GM10248 (cell line): ENCODE data around the gene SCAI.
"Not testable (repeated sequence)": the region's sequence is repeated elsewhere in the genome, so short reads cannot be mapped to it uniquely, and the experiment has no call there.

Experiments used
- CTCF ChIA-PET: fragments of 300-600 bp; sonication (Branson Sonifier 250); formaldehyde crosslinking; extraction: SDS; loops from one replicate; lab custom pipeline; 2021; ENCODE audit warnings: antibody characterized with exemption; lab: Yijun Ruan, JAX
- POLR2A ChIA-PET: fragments of 350-650 bp; sonication (Branson Sonifier 250); formaldehyde crosslinking; extraction: SDS; loops from one replicate; lab custom pipeline; 2020; ENCODE audit warnings: antibody characterized with exemption; lab: Yijun Ruan, JAX
- DNase-seq: peaks from one replicate; pipeline ENCODE4 v3.0.0; 2012; ENCODE audit errors: extremely low spot score
- TF ChIP-seq, protein P1 (sequence below): IDR thresholded peaks from 2 replicates; pipeline ENCODE4 v1.5.1; 2012; ENCODE audit warnings: mild to moderate bottlenecking, low read depth; ENCODE audit errors: extremely low read depth, missing control alignments, control extremely low read depth

Gene SCAI

GRCh38 chr9:125180876-125181275 is 37.5 kb upstream of the SCAI start:
- TF ChIP-seq, protein P1, sequence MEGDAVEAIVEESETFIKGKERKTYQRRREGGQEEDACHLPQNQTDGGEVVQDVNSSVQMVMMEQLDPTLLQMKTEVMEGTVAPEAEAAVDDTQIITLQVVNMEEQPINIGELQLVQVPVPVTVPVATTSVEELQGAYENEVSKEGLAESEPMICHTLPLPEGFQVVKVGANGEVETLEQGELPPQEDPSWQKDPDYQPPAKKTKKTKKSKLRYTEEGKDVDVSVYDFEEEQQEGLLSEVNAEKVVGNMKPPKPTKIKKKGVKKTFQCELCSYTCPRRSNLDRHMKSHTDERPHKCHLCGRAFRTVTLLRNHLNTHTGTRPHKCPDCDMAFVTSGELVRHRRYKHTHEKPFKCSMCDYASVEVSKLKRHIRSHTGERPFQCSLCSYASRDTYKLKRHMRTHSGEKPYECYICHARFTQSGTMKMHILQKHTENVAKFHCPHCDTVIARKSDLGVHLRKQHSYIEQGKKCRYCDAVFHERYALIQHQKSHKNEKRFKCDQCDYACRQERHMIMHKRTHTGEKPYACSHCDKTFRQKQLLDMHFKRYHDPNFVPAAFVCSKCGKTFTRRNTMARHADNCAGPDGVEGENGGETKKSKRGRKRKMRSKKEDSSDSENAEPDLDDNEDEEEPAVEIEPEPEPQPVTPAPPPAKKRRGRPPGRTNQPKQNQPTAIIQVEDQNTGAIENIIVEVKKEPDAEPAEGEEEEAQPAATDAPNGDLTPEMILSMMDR, result no peak
- DNase-seq, result no peak
- CTCF ChIA-PET, result no interaction called here
- POLR2A ChIA-PET, result no interaction called here

GRCh38 chr9:125179776-125180175 is 36.4 kb upstream of the SCAI start:
- DNase-seq, POLR2A ChIA-PET: not testable (repeated sequence)
- CTCF ChIA-PET, result interaction anchor here (0.8 kb wide), 1 partner anchor 11 kb away, joined by 3 read pairs; no protein-coding TSS in a partner anchor

DNA sequence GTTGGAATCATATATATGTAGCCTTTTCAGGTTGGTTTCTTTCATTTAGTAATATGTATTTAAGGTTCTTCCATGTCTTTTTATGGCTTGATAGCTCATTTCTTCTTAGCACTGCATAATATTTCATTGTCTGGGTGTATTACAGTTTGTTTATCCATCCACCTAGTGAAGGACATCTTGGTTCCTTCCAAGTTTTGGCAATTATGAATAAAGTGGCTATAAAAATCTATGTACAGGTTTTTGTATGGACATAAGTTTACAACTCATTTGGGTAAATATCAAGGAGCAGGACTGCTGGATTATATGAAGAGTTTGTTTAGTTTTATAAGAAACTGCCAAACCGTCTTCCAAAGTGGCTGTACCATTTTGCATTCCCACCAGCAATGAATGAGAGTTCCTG is 34.6 kb upstream of the SCAI start:
- TF ChIP-seq, protein P1, result no peak
- CTCF ChIA-PET, result no interaction called here
- no peak for DNase-seq
- POLR2A ChIA-PET, result no interaction called here

DNA sequence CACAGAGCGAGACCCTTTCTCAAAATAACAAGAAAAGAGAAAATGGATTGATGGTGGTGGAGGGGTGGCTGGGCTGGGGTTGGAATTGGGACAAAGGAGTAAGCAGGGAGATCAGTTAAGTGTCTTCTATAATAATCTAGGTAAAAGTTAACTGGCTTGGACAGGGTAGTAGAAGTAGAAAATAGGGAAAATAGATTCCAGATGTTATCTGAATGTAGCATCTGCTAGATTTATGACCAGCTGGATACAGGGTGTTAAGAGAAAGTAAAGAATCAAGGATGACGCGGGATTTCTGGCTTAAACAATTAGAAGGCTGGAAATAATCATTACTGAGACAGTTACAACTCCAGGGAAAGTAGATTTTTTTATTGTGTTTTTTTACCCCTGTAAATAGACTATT is 33.3 kb upstream of the SCAI start:
- ChIA-PET POLR2A (no interaction called here), CTCF (interaction anchor here (1.1 kb wide), 1 partner anchor 25 kb away, joined by 3 read pairs; no protein-coding TSS in a partner anchor)
- no peak for DNase-seq

GRCh38 chr9:125172031-125172755 is 28.9 kb upstream of the SCAI start:
- DNase-seq, result no peak
- ChIA-PET POLR2A (no interaction called here), CTCF (no interaction called here)
- TF ChIP-seq, protein P1, result no peak

More for the DNA sequence above, 33.3 kb upstream of the SCAI start:
- TF ChIP-seq, protein P1, result no peak

DNA sequence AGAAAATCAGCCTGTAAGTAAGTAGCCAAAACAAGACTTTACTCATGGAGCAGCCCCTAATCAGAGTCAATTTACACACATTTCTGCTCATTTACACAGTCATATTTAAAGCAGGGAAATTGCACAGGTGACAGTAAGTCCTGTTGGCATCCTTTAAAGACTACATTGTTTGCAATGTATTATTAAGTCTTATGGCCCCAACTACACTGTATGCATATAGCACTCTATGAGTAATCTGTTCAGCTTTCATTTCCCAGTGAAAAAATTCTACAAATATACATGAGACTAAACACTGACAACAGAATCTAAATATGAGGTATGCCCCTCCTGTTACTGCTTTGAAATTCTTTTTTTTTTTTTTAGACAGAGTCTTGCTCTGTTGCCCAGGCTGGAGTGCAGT is 26.6 kb upstream of the SCAI start:
- POLR2A ChIA-PET, result no interaction called here
- no peak for DNase-seq
- CTCF ChIA-PET, result interaction anchor here (1.4 kb wide), 1 partner anchor 11 kb away, joined by 3 read pairs; no protein-coding TSS in a partner anchor
- TF ChIP-seq, protein P1, result no peak

DNA sequence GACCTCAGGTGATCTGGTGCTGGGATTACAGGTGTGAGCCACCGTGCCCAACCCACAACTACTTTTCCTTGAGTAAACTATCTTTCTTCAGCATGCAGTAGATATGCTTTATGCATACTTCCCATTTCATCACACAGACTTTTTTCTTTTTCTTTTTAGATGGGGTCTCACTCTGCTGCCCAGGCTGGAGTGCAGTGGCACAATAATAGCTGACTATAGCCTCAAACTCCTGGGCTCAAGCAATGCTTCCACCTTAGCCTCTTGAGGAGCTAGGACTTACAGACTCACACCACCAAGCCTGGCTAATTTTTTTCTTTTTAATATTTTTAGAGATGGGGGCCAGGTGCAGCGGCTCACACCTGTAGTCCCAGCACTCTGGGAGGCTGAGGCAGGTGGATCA is 23.4 kb upstream of the SCAI start:
- TF ChIP-seq, protein P1, result no peak
- POLR2A ChIA-PET, result no interaction called here
- CTCF ChIA-PET, result no interaction called here
- DNase-seq, result no peak

DNA sequence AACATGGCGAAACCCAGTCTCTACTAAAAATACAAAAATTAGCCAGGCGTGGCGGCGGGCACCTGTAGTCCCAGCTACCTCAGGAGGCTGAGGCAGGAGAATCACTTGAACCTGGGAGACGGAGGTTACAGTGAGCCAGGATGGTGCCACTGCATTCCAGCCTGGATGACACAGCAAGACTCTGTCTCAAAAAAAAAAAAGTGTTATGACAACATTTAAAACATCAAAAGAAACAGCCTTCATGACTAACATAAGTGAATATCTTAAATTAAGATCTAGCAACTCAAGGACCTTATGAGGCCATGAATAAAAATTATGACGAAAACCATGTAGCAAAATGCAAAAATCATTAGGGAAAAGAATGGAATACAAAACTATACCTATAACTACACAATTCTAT is 19.6 kb upstream of the SCAI start:
- POLR2A ChIA-PET, DNase-seq: not testable (repeated sequence)
- CTCF ChIA-PET, result interaction anchor here (1.6 kb wide), 1 partner anchor 15 kb away, joined by 7 read pairs; no protein-coding TSS in a partner anchor
